VCaP (cell line): ENCODE data around the gene SLC25A22.

Experiments used
- H3K27ac ChIP-seq: fragments of 450-650 bp; 2 replicates; pipeline ENCODE4 v1.5.1; 2017
- TF ChIP-seq, protein P1 (sequence below): fragments of 450-650 bp; conservative IDR thresholded peaks from 2 replicates; pipeline ENCODE4 v1.5.1; 2017; ENCODE audit warnings: mild to moderate bottlenecking, moderate library complexity

SLC25A22 gene

DNA sequence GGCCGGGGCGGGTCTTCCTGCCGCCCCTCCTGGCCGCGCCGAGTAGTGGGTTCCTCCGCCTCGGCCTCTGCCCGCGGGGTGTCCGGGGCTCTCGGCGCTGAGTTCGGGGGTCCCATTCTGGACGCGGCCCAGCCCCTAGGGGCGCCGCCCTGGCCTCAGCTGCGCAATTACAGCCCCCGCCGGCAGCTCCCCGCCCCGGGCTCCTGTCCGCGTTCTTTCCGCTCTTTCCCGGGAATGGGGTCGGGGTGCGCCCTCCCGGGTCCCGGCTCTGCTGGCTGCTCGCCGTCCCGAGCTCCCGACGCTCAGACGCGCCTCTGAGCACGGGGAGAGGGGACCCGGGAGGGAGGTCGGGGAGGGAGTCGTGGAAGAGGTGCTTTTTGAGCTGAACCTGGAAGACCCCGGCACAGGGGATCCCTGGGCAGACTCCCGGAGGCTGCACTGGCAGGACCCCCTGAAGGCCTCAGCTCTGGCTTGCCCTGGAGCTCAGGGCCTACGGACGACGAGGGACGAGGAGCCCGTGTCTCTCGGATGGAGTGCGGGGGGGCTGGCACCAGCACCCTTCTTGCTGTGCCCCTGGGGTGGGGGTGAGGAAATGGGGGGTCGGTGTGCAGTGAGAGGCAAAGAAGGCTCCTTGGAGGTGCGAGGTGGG lies 45.1 kb upstream of the SLC25A22 start:
- TF ChIP-seq, protein P1, sequence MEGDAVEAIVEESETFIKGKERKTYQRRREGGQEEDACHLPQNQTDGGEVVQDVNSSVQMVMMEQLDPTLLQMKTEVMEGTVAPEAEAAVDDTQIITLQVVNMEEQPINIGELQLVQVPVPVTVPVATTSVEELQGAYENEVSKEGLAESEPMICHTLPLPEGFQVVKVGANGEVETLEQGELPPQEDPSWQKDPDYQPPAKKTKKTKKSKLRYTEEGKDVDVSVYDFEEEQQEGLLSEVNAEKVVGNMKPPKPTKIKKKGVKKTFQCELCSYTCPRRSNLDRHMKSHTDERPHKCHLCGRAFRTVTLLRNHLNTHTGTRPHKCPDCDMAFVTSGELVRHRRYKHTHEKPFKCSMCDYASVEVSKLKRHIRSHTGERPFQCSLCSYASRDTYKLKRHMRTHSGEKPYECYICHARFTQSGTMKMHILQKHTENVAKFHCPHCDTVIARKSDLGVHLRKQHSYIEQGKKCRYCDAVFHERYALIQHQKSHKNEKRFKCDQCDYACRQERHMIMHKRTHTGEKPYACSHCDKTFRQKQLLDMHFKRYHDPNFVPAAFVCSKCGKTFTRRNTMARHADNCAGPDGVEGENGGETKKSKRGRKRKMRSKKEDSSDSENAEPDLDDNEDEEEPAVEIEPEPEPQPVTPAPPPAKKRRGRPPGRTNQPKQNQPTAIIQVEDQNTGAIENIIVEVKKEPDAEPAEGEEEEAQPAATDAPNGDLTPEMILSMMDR, result no peak
- H3K27ac ChIP-seq, result peak overlapping the region; percentile 95

DNA sequence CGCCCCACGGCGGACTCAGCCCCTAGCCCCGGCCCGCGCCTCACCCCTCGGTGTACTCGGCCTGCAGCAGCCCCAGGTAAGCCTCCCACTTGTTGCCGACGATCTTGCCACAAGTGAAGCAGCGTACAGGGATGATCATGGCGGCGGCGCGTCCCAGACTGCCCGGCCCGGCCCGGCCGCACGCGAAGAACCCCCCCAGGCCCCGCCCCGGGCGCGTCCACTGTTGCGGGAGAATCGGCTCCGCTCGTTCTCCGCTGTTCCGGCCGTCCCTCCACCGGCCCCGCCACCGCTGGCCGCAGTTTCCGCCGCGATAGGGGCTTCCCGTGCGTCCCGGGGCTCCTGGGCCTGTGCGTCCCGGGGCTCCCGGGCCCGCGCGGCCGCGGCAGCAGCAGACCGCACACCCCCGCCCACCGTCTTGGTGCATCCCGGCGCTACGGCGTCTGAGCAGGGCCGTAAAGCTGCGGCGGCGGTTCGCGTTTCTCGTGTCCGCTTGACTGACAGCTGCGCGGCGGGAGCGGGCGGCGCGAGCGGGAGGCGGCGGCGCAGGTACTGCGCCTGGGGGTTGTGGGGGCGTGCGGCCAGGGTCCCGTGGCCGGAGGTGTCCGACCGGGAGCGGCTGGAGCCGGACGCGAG lies 44.4 kb upstream of the SLC25A22 start, which contains the start of the genes POLR2L and TSPAN4:
Gene POLR2L, minus strand, starts transcription at position 160 of the 633 bp plus-strand sequence. Its CDS starts 21 bp downstream, at position 139.
Gene TSPAN4, plus strand, starts transcription at position 483 of the 633 bp plus-strand sequence. CDS start 7,453 bp downstream, outside the sequence.
- H3K27ac ChIP-seq, result peak within 1 kb of the TSS; percentile 95
- TF ChIP-seq, protein P1, result no peak

DNA sequence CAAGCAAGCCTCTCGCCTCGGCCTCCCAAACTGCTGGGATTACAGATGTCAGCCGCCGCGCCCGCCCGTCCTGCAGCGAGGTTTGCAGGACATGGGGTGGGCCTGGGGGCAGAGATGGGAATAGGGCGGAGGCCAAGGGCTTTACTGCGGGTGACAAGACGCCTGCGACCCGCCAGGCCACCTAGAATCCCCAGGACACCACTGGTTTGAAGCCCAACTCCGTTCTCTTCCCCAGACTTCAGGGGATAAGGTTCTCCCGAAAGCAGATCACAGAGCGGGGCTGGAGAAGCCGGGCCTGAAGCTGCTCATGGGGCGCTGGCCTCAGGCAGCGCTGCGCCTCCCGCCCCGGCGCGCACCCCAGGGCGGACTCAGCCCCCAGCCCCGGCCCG lies 43.9 kb upstream of the SLC25A22 start:
- H3K27ac ChIP-seq, result peak overlapping the region; percentile 95
- TF ChIP-seq, protein P1, result no peak

DNA sequence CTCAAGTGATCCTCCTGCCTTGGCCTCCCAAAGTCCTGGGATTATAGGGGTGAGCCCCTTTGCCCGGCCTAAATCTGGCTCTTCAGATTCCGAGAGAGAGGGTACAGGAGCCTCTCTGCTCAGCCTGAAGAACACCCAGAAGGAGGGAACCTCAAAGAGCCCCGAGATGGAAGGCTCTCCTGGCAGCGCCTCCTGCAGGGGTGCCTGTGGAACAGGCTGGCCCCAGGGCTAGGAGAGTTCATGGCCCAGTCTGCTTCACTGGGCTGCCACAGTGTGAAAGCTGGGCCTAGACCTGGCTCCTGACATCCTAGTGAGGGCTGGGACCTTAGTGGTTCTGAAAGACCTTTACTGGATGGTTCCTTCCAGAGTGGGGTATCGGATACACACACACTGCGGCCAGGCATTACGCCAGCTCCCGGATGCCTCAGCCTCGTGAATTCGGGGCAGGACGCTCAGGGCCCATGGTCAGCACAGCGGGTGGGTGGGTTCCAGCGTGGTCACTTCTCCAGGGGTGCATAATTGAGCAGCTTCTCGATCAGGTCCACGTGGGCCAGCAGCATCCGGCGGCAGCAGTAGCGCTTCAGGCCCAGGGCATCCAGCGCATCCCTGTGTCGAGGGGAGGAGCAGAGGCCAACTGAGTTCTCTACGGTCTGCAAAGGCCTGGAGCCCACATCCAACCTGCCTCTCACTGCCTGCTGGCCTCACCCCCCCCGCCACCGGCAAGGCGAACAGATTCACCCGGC lies 42.0 kb upstream of the SLC25A22 start:
- H3K27ac ChIP-seq, result peak overlapping the region; percentile 95; the same call in 1 of the 2 replicates
- TF ChIP-seq, protein P1, result peak; percentile 24

DNA sequence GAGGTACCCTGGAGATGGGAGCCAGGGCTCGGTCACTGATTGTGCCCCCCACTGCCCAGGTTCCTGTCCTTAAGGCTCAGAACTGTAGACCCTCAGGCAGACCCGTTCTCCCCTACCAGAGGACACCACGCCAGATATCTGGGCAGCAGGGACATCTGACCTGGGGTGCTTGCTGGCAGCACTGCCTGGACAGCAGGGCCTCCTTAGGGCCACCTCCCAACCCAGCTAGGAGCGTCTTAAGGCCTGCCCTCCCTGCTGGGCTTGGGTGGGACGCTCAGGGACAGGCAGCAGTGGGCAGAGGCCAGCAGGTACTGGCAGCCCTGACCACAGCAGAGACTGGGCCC lies 41.2 kb upstream of the SLC25A22 start:
- H3K27ac ChIP-seq, result no peak overlapping the region; the same call in 1 of the 2 replicates
- TF ChIP-seq, protein P1, result no peak

DNA sequence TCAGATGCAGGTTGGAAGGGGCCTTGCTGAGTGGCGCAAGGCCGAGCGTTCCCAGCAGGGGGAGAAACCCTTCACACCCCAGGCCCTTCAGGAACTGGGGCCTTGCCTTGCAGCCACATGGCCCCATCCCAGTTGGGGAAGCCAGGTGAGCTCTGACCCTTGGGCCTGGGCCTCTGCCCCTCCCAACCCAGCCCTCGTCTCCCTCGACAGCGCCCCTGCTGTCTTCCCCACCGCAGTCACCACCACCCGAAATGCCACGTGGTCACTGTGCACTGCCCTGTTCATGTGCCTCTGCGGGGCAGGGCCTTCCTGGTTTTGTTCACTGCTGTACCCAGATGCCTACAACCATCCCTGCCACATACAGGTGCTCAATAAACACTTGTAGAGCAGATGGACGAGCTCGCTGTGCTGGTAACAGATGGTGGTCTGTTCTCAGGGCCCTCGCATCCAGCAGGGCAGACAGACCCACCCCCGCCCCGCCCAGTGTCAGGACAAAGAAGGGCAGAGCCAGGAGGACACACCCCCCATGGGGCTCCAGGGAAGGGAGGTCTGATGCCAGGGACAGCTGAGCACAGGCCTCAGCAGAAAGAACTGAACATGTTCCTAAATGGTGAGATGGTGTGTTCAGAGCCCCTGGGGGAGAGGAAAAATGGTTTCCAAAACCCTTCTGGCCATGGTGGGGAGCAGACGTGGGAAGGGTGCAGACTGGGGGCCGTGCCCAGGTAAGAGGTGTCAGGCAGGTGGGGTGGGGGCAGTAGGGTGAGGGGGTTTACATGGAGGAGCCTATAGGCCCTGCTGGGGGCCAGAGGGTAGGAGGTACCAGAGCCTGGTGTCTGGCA lies 40.6 kb upstream of the SLC25A22 start:
- H3K27ac ChIP-seq, result no peak overlapping the region; the same call in 1 of the 2 replicates
- TF ChIP-seq, protein P1, result no peak

DNA sequence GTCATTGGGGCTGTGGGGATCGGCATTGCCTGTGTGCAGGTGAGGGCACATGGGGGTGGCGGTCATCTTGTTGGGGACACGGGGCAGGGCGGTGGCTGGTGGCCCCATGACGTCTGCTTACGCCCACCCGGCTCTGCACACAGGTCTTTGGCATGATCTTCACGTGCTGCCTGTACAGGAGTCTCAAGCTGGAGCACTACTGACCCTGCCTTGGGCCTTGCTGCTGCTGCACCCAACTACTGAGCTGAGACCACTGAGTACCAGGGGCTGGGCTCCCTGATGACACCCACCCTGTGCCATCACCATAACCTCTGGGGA lies 39.9 kb upstream of the SLC25A22 start:
- TF ChIP-seq, protein P1, result no peak
- no peak overlapping the region for H3K27ac ChIP-seq
